IMR-90 (cell line): ENCODE measurements around the gene AKAP13. TPM values are rescaled to one million over a fixed set of nuclear protein-coding genes. Genes with fewer than 3 reads are reported as not detected.

Source experiments
- ATAC-seq: fragments of 200-7000 bp; cut with Tn5 transposase; 2 replicates; pipeline ENCODE4 v1.9.1; 2020; ENCODE audit warnings: low read depth, mild to moderate bottlenecking, moderate library complexity
- BruUV-seq: library from RNA; stranded (reverse); fragments of 400-500 nt; replicated peaks from 2 replicates; lab custom pipeline; 2021; lab: Mats Ljungman, UMichigan
- CTCF ChIA-PET: fragments of 300-600 bp; formaldehyde crosslinking; extraction: SDS; loops from one replicate; lab custom pipeline; 2021; ENCODE audit warnings: antibody characterized with exemption; lab: Yijun Ruan, JAX
- POLR2A ChIA-PET: fragments of 300-600 bp; sonication (Branson Sonifier 250); formaldehyde crosslinking; loops from one replicate; lab custom pipeline; 2022; ENCODE audit warnings: antibody characterized with exemption; ENCODE audit not compliant: unreplicated experiment; lab: Charles Lee
- DNase-seq: peaks from one replicate; pipeline ENCODE4 v3.0.0; 2013
- H2AFZ ChIP-seq: replicated peaks from 2 replicates; pipeline ENCODE3; 2013; ENCODE audit warnings: low read length, mild to moderate bottlenecking; ENCODE audit not compliant: poor library complexity
- H2AK5ac ChIP-seq: 2 replicates; pipeline ENCODE4 v1.6.1; 2013; ENCODE audit warnings: low read depth, low read length, inconsistent platforms
- H2AK9ac ChIP-seq: replicated peaks from 2 replicates; pipeline ENCODE3; 2013; ENCODE audit warnings: mild to moderate bottlenecking, low read depth, low read length, moderate library complexity; ENCODE audit not compliant: poor library complexity
- H2BK120ac ChIP-seq: 2 replicates; pipeline ENCODE4 v1.6.1; 2013; ENCODE audit warnings: low read depth, low read length, inconsistent platforms
- H2BK15ac ChIP-seq: 3 replicates; pipeline ENCODE4 v1.6.1; 2013; ENCODE audit warnings: low read depth, low read length, inconsistent platforms
- H2BK20ac ChIP-seq: 2 replicates; pipeline ENCODE4 v1.6.1; 2013; ENCODE audit warnings: low read depth, mild to moderate bottlenecking, inconsistent platforms, low read length, moderate library complexity
- H2BK5ac ChIP-seq: 2 replicates; pipeline ENCODE4 v1.6.1; 2013; ENCODE audit warnings: mild to moderate bottlenecking, low read depth, low read length, inconsistent platforms; ENCODE audit not compliant: poor library complexity, severe bottlenecking
- H3K14ac ChIP-seq: replicated peaks from 2 replicates; pipeline ENCODE4 v1.6.1; 2013; ENCODE audit warnings: low read depth, low read length, inconsistent platforms
- H3K18ac ChIP-seq: 2 replicates; pipeline ENCODE4 v1.6.1; 2013; ENCODE audit warnings: low read depth, low read length, control low read depth
- H3K23ac ChIP-seq: 2 replicates; pipeline ENCODE4 v1.6.1; 2013; ENCODE audit warnings: low read depth, low read length, inconsistent platforms
- H3K27ac ChIP-seq: 2 replicates; pipeline ENCODE4 v1.5.1; 2013; ENCODE audit warnings: mild to moderate bottlenecking, control low read depth, low read length; ENCODE audit not compliant: insufficient read depth
- H3K27me3 ChIP-seq: 2 replicates; pipeline ENCODE4 v1.6.1; 2013; ENCODE audit warnings: low read length; ENCODE audit not compliant: control insufficient read depth, insufficient read depth
- H3K36me3 ChIP-seq: 2 replicates; pipeline ENCODE4 v1.6.1; 2013; ENCODE audit warnings: low read length, mixed read lengths; ENCODE audit not compliant: control insufficient read depth, insufficient read depth
- H3K4ac ChIP-seq: 2 replicates; pipeline ENCODE4 v1.6.1; 2013; ENCODE audit warnings: low read depth, low read length, inconsistent platforms
- H3K4me1 ChIP-seq: 2 replicates; pipeline ENCODE4 v1.6.1; 2013; ENCODE audit warnings: low read length, mixed read lengths; ENCODE audit not compliant: control insufficient read depth, insufficient read depth
- H3K4me2 ChIP-seq: 2 replicates; pipeline ENCODE4 v1.6.1; 2013; ENCODE audit warnings: low read depth, mild to moderate bottlenecking, control low read depth, low read length, moderate library complexity
- H3K4me3 ChIP-seq: 2 replicates; pipeline ENCODE4 v1.5.1; 2013; ENCODE audit warnings: low read depth, mild to moderate bottlenecking, control low read depth, low read length, moderate library complexity; ENCODE audit not compliant: insufficient read depth
- H3K56ac ChIP-seq: 2 replicates; pipeline ENCODE4 v1.6.1; 2013; ENCODE audit warnings: low read length, inconsistent platforms; ENCODE audit not compliant: insufficient read depth; ENCODE audit errors: extremely low read depth
- H3K79me1 ChIP-seq, 2 experiments: 2 replicates each; pipeline ENCODE4 v1.6.1; 2013; ENCODE audit warnings: low read length in 2 of 2, inconsistent platforms in 1 of 2, low read depth in 1 of 2
- H3K9ac ChIP-seq: 2 replicates; pipeline ENCODE4 v1.6.1; 2013; ENCODE audit warnings: low read depth, low read length, control low read depth
- H3K9me1 ChIP-seq: 2 replicates; pipeline ENCODE4 v1.6.1; 2013; ENCODE audit warnings: low read length, inconsistent platforms; ENCODE audit not compliant: insufficient read depth
- H3K9me3 ChIP-seq: 2 replicates; pipeline ENCODE4 v1.6.1; 2013; ENCODE audit warnings: low read length; ENCODE audit not compliant: control insufficient read depth, insufficient read depth
- H4K20me1 ChIP-seq: 2 replicates; pipeline ENCODE4 v1.6.1; 2013; ENCODE audit warnings: low read length, inconsistent platforms; ENCODE audit not compliant: insufficient read depth
- H4K5ac ChIP-seq: 2 replicates; pipeline ENCODE4 v1.6.1; 2013; ENCODE audit warnings: mild to moderate bottlenecking, low read depth, low read length, control low read depth
- H4K8ac ChIP-seq, 2 experiments: 2 replicates each; pipeline ENCODE4 v1.6.1; 2013; ENCODE audit warnings: low read depth in 2 of 2, low read length in 2 of 2, control low read depth in 1 of 2, inconsistent platforms in 1 of 2
- H4K91ac ChIP-seq: 2 replicates; pipeline ENCODE4 v1.6.1; 2013; ENCODE audit warnings: low read depth, low read length, inconsistent platforms; ENCODE audit not compliant: insufficient read depth
- MXI1 ChIP-seq: IDR thresholded peaks from 2 replicates; pipeline ENCODE4 v1.6.1; 2012; ENCODE audit warnings: low read depth, mild to moderate bottlenecking, low read length, moderate library complexity, borderline replicate concordance
- POLR2A ChIP-seq: IDR thresholded peaks from 2 replicates; pipeline ENCODE4 v1.6.1; 2012; ENCODE audit warnings: mild to moderate bottlenecking, low read depth, low read length
- WGBS, 2 experiments: methylation state at CpG; one replicate each; pipeline versions ENCODE4 v1.1.5 to v1.1.7; 2013; ENCODE audit warnings: missing lambda C conversion rate in 2 of 2; ENCODE audit not compliant: insufficient read length in 1 of 2; ENCODE audit errors: extremely low coverage in 2 of 2; 5-methylcytosine and 5-hydroxymethylcytosine counted together
- dilution Hi-C: fragments of 300-500 bp; cut with HindIII; formaldehyde crosslinking; loops from one replicate; pipeline ENCODE4 v1.14.3; 2018; ENCODE audit warnings: low sequenced_read_pairs; ENCODE audit not compliant: unreplicated experiment
- in situ Hi-C: fragments of 300-500 bp; cut with MboI; formaldehyde crosslinking; loops from 3 replicates; pipeline ENCODE4 v1.14.3; 2019; ENCODE audit warnings: low sequenced_read_pairs, inconsistent platforms, mixed read lengths
- intact Hi-C: fragments of 100-400 bp; cut with micrococcal nuclease; formaldehyde crosslinking; loops from 2 replicates; pipeline ENCODE4 v1.10.0; 2022
- polyA plus RNA-seq, 3 experiments: library from polyadenylated mRNA; depleted of rRNA; stranded (reverse); fragments of >200 nt; gene quantifications; 2 replicates each; pipeline ENCODE4 v1.2.3, GENCODE V29; 2012; ENCODE audit warnings: low replicate concordance in 1 of 3
- total RNA-seq: library from RNA; depleted of rRNA; stranded (reverse); fragments of >200 nt; gene quantifications from 2 replicates; pipeline ENCODE4 v1.2.3, GENCODE V29; 2012

The AKAP13 gene
- total and polyA plus RNA-seq, 2 of the 4 experiments (the other 2 are of a cell fraction): 10.4 to 46.4 TPM

- intact Hi-C loops: no loop called here
- 100% methylated on average over 1 of the region's 6 CpGs; no CpG with 5 or more reads in 1 of the 2 experiments for WGBS, 2 experiments
- no TSS peak for BruUV-seq
- Histone ChIP-seq H2BK20ac (no peak overlapping the region), H4K91ac (no peak overlapping the region), H2BK120ac (no peak overlapping the region), H3K18ac (no peak overlapping the region), H3K4me2 (no peak overlapping the region), H2AFZ (no peak overlapping the region), H3K27ac (no peak overlapping the region), H3K4me1 (no peaks in the 10 kb centered on the region; the same call in 1 of the 2 replicates), H4K8ac (no peak overlapping the region), H3K14ac (no peak overlapping the region), H2BK5ac (no peak overlapping the region), H3K9ac (no peak overlapping the region), H3K9me3 (no peaks in the 10 kb centered on the region), H3K4ac (no peak overlapping the region), H2BK15ac (no peak overlapping the region), H3K79me1 (peaks cover 35 to 38% of the 10 kb centered on the region in 2 experiments), H3K23ac (no peak overlapping the region), H4K5ac (no peak overlapping the region), H3K4me3 (no peak overlapping the region), H4K20me1 (no peaks in the 10 kb centered on the region; the same call in 1 of the 2 replicates), H3K9me1 (no peaks in the 10 kb centered on the region; the same call in 1 of the 2 replicates), H3K27me3 (no peaks in the 10 kb centered on the region), H3K36me3 (no peaks in the 10 kb centered on the region), H3K56ac (no peak overlapping the region), H2AK5ac (no peak overlapping the region), H2AK9ac (no peak overlapping the region)
- CTCF ChIA-PET: no interaction called here
- ATAC-seq (no peak), DNase-seq (no peak)
- in situ Hi-C loops: no loop called here
- dilution Hi-C loops: no loop called here
- no peak for TF ChIP-seq POLR2A
- no peak for TF ChIP-seq MXI1
- POLR2A ChIA-PET: no interaction called here
Measured at GRCh38 chr15:85562824-85563223, 182.4 kb downstream of the AKAP13 start.
